Psoas muscle (tissue), 8 donors: ENCODE data around the gene GNB5. TPM values are rescaled to one million over a fixed set of nuclear protein-coding genes. Genes with fewer than 3 reads are reported as not detected.

Experiments
- ATAC-seq, 4 donors: fragments of 200-7000 bp; cut with Tn5 transposase; one replicate each; pipeline ENCODE4 v1.9.1; 2020; ENCODE audit warnings: moderate library complexity in 3 of 4, mild to moderate bottlenecking in 2 of 4
- DNase-seq, 2 donors: peaks; one replicate each; pipeline ENCODE4 v3.0.0-alpha.2; 2020
- H3K27ac ChIP-seq: fragments of 200-600 bp; one replicate; pipeline ENCODE4 v1.8.0; 2022
- H3K27me3 ChIP-seq, 3 donors: fragments of 200-600 bp in 1 of 3; one replicate each; pipeline versions ENCODE4 v1.6.1 to v1.8.0; 2013 to 2022; ENCODE audit warnings: low read length in 2 of 3, mild to moderate bottlenecking in 2 of 3, moderate library complexity in 1 of 3; ENCODE audit not compliant: insufficient read depth in 3 of 3
- H3K36me3 ChIP-seq, 2 donors: fragments of 200-600 bp in 1 of 2; one replicate each; pipeline versions ENCODE4 v1.6.1 to v1.8.0; 2013 to 2022; ENCODE audit warnings: low read depth in 1 of 2, mild to moderate bottlenecking in 1 of 2, moderate library complexity in 1 of 2; ENCODE audit not compliant: insufficient read depth in 1 of 2
- H3K4me1 ChIP-seq: fragments of 200-600 bp; one replicate; pipeline ENCODE4 v1.8.0; 2022
- H3K4me3 ChIP-seq: fragments of 200-600 bp; one replicate; pipeline ENCODE4 v1.8.0; 2022; ENCODE audit warnings: mild to moderate bottlenecking
- H3K9me3 ChIP-seq: fragments of 200-600 bp; one replicate; pipeline ENCODE4 v1.8.0; 2022
- CTCF ChIP-seq: fragments of 200-600 bp; IDR thresholded peaks from one replicate; pipeline ENCODE4 v1.8.0; 2022; ENCODE audit warnings: antibody characterized with exemption
- WGBS, 3 donors: extraction: QIAGEN DNeasy Blood & Tissue Kit; methylation state at CpG; one replicate each; pipeline versions ENCODE4 v1.1.6 to v1.1.7; 2013; 5-methylcytosine and 5-hydroxymethylcytosine counted together
- intact Hi-C, 2 donors: fragments of 100-400 bp; cut with DNase I; formaldehyde crosslinking; loops; one replicate each; pipeline versions ENCODE4 v1.11.0 to v1.14.2; 2022
- polyA plus RNA-seq, 3 donors: library from polyadenylated mRNA; stranded (reverse); fragments of 200-250 nt; gene quantifications; one replicate each; pipeline ENCODE4 v1.2.3, GENCODE V29; 2013
- total RNA-seq, 4 donors: library from RNA; stranded (reverse); fragmentation: NEBNext Ultra II Directional in 2 of 4; extraction: Animal tissue kit (Norgen Biotek cat#: 25700) in 2 of 4; gene quantifications; one replicate each; pipeline versions ENCODE4 v1.2.1 to v1.2.4, GENCODE V29; 2021 to 2023
- donor health status: healthy with polysubstance abuse.
- donor health status: DM: no; HTN: no; CAD: no; lungs with moderate emphysema.
- donor health status: Bipolar disorder and iron deficiency.
- donor health status: healthy.
- donor health status: DM: yes; HTN: yes; CAD: no.
- donor health status: DM: no; HTN: no; CAD: no.
- donor health status: DM: no; HTN: no; CAD: no.
- donor health status: DM: yes; HTN: yes; CAD: no.

GNB5 gene
- total and polyA plus RNA-seq, 7 donors: 0.86 to 2.5 (median 1.4) TPM

DNA sequence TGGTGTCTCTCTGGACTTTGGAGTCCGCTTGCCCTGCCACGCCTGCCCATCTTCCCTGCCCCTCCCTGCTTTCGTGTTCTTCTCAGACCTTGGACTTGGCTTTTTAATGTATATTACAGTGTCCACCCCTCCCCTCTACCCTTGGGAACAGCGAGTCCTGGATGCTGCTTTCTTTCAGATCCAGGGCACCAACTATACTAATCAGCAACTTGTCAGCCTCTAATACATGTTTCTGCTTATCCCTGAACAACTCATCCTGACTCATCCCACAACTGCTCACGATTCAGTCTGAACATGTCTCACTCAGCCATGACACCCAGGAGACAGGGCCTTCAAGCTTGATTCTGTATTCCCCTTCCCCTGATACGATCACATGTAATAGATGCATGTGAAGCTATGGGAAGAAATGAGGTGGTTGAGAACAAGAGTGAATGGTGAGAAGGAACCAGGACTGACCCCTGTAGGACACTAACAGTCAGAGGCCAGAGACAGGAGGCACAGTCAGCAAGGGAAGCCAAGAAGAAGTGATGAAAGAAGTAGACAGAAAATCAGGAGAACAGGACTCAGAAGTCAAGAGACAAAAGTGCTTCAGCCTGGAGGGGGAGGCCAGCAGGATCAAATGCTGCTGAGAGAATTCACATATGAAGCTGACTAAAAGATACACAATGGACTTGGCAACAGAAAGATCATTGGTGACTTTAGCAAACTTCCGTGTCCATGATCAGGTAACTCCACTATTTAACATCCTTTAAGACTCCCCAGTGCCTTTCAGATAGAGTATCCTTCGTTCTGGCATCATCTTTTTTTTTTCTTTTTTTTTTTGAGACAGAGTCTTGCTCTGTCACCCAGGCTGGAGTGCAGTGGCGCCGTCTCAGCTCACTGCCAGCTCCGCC lies 114.1 kb downstream of the GNB5 start:
- Histone ChIP-seq H3K4me3 (no peak overlapping the region), H3K9me3 (no peaks in the 10 kb centered on the region)

GRCh38 chr15:52071570-52071969 lies 119.6 kb downstream of the GNB5 start:
- intact Hi-C loops: loop anchor here in 1 of 2 donors (10.0 kb wide), 2 partner anchors 47 to 187 kb away; no protein-coding TSS in a partner anchor

More for the DNA sequence above, 114.1 kb downstream of the GNB5 start:
- 82 to 88% (median 86%) methylated on average over 11 of the region's 11 CpGs for WGBS, 3 donors
- Histone ChIP-seq H3K36me3 (no peaks in the 10 kb centered on the region), H3K27me3 (no peaks in the 10 kb centered on the region), H3K4me1 (no peaks in the 10 kb centered on the region), H3K27ac (no peak overlapping the region)
- no peak for TF ChIP-seq CTCF
- ATAC-seq: no peak
- intact Hi-C loops: loop anchor here (5.0 to 10.0 kb wide), 5 partner anchors 52 to 192 kb away; partner anchors contain the start of gene LEO1 (in 1 of the 2)
- DNase-seq: no peak

GRCh38 chr15:52069559-52069958 lies 121.6 kb downstream of the GNB5 start:
- H3K9me3 ChIP-seq: no peaks in the 10 kb centered on the region

More at GRCh38 chr15:52071570-52071969, 119.6 kb downstream of the GNB5 start:
- DNase-seq (no peak), ATAC-seq (peak; percentile 59 to 90 (median 81))
- Histone ChIP-seq H3K36me3 (no peaks in the 10 kb centered on the region), H3K4me1 (no peaks in the 10 kb centered on the region), H3K9me3 (no peaks in the 10 kb centered on the region), H3K27me3 (no peaks in the 10 kb centered on the region), H3K27ac (no peak overlapping the region), H3K4me3 (no peak overlapping the region)
- TF ChIP-seq CTCF: no peak
- WGBS, 3 donors: 72 to 86% (median 78%) methylated on average over 10 of the region's 10 CpGs

DNA sequence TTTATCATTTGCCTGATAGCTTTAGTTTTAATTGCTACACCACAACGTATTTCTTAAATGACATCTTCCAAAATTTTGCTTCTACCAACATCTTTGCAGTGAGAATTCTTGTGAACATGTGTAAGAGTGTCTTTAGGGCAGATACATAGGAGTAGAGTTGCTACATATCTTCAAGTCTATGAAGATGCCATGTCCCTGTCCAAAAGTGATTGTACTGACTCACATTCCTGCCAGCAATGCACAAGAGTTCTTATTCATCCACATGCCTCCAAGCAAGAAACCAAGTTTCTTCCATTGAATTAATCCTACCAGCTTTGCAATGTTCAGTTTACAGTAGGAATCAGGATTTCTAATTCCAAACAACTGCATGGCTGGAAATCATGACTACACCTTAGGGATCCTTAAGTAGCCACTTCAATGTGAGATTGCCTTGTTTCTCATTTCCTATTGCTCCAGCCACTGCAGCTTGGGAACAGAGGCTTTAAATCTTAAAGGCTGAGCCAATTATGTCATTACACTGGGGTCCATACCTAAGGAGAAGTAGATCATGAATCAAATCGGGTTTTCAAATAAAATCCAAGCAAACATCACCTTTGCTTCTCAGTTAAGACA lies 123.1 kb downstream of the GNB5 start:
- no peak for DNase-seq
- Histone ChIP-seq H3K4me1 (no peaks in the 10 kb centered on the region), H3K27me3 (no peaks in the 10 kb centered on the region), H3K36me3 (peaks cover 0 to 33% of the 10 kb centered on the region in 2 donors), H3K4me3 (no peak overlapping the region), H3K27ac (no peak overlapping the region), H3K9me3 (no peaks in the 10 kb centered on the region)
- no peak for TF ChIP-seq CTCF
- intact Hi-C loops: no loop called here
- ATAC-seq: no peak
- 79 to 86% (median 83%) methylated on average over 2 of the region's 2 CpGs for WGBS, 3 donors

More at GRCh38 chr15:52069559-52069958, 121.6 kb downstream of the GNB5 start:
- Histone ChIP-seq H3K27ac (no peak overlapping the region), H3K4me1 (no peaks in the 10 kb centered on the region), H3K4me3 (no peak overlapping the region), H3K36me3 (peaks cover 0 to 18% of the 10 kb centered on the region in 2 donors), H3K27me3 (no peaks in the 10 kb centered on the region)
- 84 to 88% (median 86%) methylated on average over 5 of the region's 5 CpGs for WGBS, 3 donors
- DNase-seq (no peak), ATAC-seq (no peak)
- intact Hi-C loops: no loop called here
- TF ChIP-seq CTCF: no peak
